ENCODE measurements around the gene CLIP1.

DNA sequence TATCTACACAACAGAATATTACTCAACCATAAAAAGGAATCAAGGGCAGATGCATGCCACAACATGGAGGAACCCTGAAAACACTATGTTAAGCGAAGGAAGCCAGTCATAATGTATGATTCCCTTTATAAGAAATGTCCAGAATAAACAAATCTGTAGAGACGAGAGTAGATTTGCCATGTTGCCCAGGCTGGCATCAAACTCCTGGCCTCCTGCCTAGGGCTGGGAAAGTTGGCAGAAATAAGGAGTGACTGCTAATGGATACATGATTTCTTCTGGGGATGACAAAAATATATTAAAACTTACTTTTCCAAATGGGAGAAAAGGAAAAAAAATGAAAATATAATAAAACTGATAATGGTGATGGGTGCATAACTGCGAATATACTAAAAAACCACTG lies 10.9 kb downstream of the CLIP1 start:
- TF ChIP-seq, protein P1, sequence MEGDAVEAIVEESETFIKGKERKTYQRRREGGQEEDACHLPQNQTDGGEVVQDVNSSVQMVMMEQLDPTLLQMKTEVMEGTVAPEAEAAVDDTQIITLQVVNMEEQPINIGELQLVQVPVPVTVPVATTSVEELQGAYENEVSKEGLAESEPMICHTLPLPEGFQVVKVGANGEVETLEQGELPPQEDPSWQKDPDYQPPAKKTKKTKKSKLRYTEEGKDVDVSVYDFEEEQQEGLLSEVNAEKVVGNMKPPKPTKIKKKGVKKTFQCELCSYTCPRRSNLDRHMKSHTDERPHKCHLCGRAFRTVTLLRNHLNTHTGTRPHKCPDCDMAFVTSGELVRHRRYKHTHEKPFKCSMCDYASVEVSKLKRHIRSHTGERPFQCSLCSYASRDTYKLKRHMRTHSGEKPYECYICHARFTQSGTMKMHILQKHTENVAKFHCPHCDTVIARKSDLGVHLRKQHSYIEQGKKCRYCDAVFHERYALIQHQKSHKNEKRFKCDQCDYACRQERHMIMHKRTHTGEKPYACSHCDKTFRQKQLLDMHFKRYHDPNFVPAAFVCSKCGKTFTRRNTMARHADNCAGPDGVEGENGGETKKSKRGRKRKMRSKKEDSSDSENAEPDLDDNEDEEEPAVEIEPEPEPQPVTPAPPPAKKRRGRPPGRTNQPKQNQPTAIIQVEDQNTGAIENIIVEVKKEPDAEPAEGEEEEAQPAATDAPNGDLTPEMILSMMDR (IDR thresholded peaks at IDR 0.05) = no peak
- no peak for TF ChIP-seq POLR2A (IDR thresholded peaks at IDR 0.05)
